LNCaP clone FGC (cell line): Measurements from ENCODE around the gene GPRASP2.
"Not testable (repeated sequence)": the region's sequence is repeated elsewhere in the genome, so short reads cannot be mapped to it uniquely, and the experiment has no call there.

Experiments used
- DNase-seq: peaks from one replicate; pipeline ENCODE4 v3.0.0-alpha.2; 2011; ENCODE audit warnings: low read depth
- H3K4me3 ChIP-seq: 2 replicates; pipeline ENCODE4 v1.5.1; 2011; ENCODE audit warnings: mild to moderate bottlenecking, low read depth, low read length, control low read depth
- CTCF ChIP-seq: IDR thresholded peaks from 2 replicates; pipeline ENCODE4 v1.5.1; 2012; ENCODE audit warnings: mild to moderate bottlenecking; ENCODE audit not compliant: control insufficient read depth, insufficient read depth; ENCODE audit errors: extremely low read depth

Gene GPRASP2

GRCh38 chrX:102712216-102712966 is at the start of gene GPRASP2:
TSS of gene GPRASP2 (plus strand) at chrX:102712448. CDS start at chrX:102714870, 2,422 bp downstream.
- DNase-seq = no peak
- peak within 1 kb of the TSS; percentile 70 for H3K4me3 ChIP-seq
- TF ChIP-seq CTCF = no peak

GRCh38 chrX:102663820-102664219 is 48.4 kb upstream of the GPRASP2 start:
- not testable (repeated sequence) for H3K4me3 ChIP-seq, DNase-seq

GRCh38 chrX:102667034-102667433 is 45.2 kb upstream of the GPRASP2 start:
- not testable (repeated sequence) for DNase-seq, H3K4me3 ChIP-seq

- H3K4me3 ChIP-seq = no peak overlapping the region
- no peak for TF ChIP-seq CTCF
These were observed 42.7 kb upstream of the GPRASP2 start for GRCh38 chrX:102669526-102669925.

GRCh38 chrX:102672856-102673255 is 39.4 kb upstream of the GPRASP2 start:
- no peak for DNase-seq
- TF ChIP-seq CTCF = no peak
- no peak overlapping the region for H3K4me3 ChIP-seq

More at GRCh38 chrX:102669526-102669925, 42.7 kb upstream of the GPRASP2 start:
- no peak for DNase-seq

- H3K4me3 ChIP-seq, DNase-seq: not testable (repeated sequence)
These were observed 34.8 kb upstream of the GPRASP2 start for GRCh38 chrX:102677479-102677878.

GRCh38 chrX:102684772-102685520 is 27.3 kb upstream of the GPRASP2 start:
- DNase-seq = no peak
- H3K4me3 ChIP-seq = no peak overlapping the region

GRCh38 chrX:102694749-102695148 is 17.5 kb upstream of the GPRASP2 start:
- DNase-seq = no peak
- TF ChIP-seq CTCF = no peak
- H3K4me3 ChIP-seq = no peak overlapping the region

More at GRCh38 chrX:102684772-102685520, 27.3 kb upstream of the GPRASP2 start:
- TF ChIP-seq CTCF = no peak
